OCI-LY1 (cell line): ENCODE data around the gene CELF3.

Source experiments
- H2AFZ ChIP-seq: fragments of 200-600 bp; sonication (generic), shearing (Covaris generic); 2 replicates; pipeline ENCODE4 v1.6.0; 2014; ENCODE audit warnings: antibody characterized with exemption, mild to moderate bottlenecking, low read length
- H3F3A ChIP-seq: fragments of 200-600 bp; sonication (generic), shearing (Covaris generic); 2 replicates; pipeline ENCODE4 v1.6.0; 2014; ENCODE audit warnings: mild to moderate bottlenecking, antibody characterized with exemption, low read length, moderate library complexity; ENCODE audit not compliant: insufficient read depth
- H3K27ac ChIP-seq: fragments of 200-600 bp; sonication (generic); 2 replicates; pipeline ENCODE4 v1.5.1; 2014; ENCODE audit warnings: low read length, mixed run types, mild to moderate bottlenecking, low read depth; ENCODE audit not compliant: poor library complexity, severe bottlenecking
- H3K27me3 ChIP-seq: fragments of 200-600 bp; sonication (generic); 2 replicates; pipeline ENCODE4 v1.6.0; 2014; ENCODE audit warnings: antibody characterized with exemption, mild to moderate bottlenecking, low read length, moderate library complexity; ENCODE audit not compliant: insufficient read depth
- H3K36me3 ChIP-seq: fragments of 200-600 bp; sonication (generic); 2 replicates; pipeline ENCODE4 v1.6.1; 2014; ENCODE audit warnings: mild to moderate bottlenecking, antibody characterized with exemption, low read length, moderate library complexity, mixed read lengths; ENCODE audit not compliant: insufficient read depth
- H3K4me1 ChIP-seq: fragments of 200-600 bp; sonication (generic); 2 replicates; pipeline ENCODE4 v1.5.1; 2014; ENCODE audit warnings: mild to moderate bottlenecking, low read length, moderate library complexity; ENCODE audit not compliant: insufficient read depth, severe bottlenecking
- H3K4me2 ChIP-seq: fragments of 200-600 bp; sonication (generic), shearing (Covaris generic); 2 replicates; pipeline ENCODE4 v1.6.1; 2014; ENCODE audit warnings: low read length
- H3K4me3 ChIP-seq: fragments of 200-600 bp; sonication (generic); 2 replicates; pipeline ENCODE4 v1.5.1; 2014; ENCODE audit warnings: low read length, low read depth, mild to moderate bottlenecking, mixed read lengths; ENCODE audit not compliant: poor library complexity, severe bottlenecking
- H3K79me2 ChIP-seq: fragments of 200-600 bp; shearing (Covaris generic); 2 replicates; pipeline ENCODE4 v1.6.1; 2016; ENCODE audit warnings: mixed run types, low read length, mixed read lengths; ENCODE audit not compliant: insufficient read depth
- H3K9ac ChIP-seq: fragments of 200-600 bp; sonication (generic), shearing (Covaris generic); 2 replicates; pipeline ENCODE4 v1.6.1; 2014; ENCODE audit warnings: mild to moderate bottlenecking, low read length, mixed read lengths
- H3K9me2 ChIP-seq: fragments of 200-600 bp; sonication (generic), shearing (Covaris generic); 2 replicates; pipeline ENCODE4 v1.6.1; 2014; ENCODE audit warnings: low read depth, mild to moderate bottlenecking, low read length, mixed read lengths
- H3K9me3 ChIP-seq: fragments of 200-600 bp; shearing (Covaris generic); 2 replicates; pipeline ENCODE4 v1.6.1; 2014; ENCODE audit warnings: low read length, mixed read lengths
- H4K20me1 ChIP-seq: fragments of 200-600 bp; sonication (generic), shearing (Covaris generic); 2 replicates; pipeline ENCODE4 v1.6.0; 2016; ENCODE audit warnings: mild to moderate bottlenecking, low read length; ENCODE audit not compliant: insufficient read depth
- CTCF ChIP-seq: fragments of 200-600 bp; sonication (generic), shearing (Covaris generic); IDR thresholded peaks from 2 replicates; pipeline ENCODE4 v1.5.1; 2017; ENCODE audit warnings: mild to moderate bottlenecking, antibody characterized with exemption, low read length, moderate library complexity, mixed read lengths
- EZH2 ChIP-seq: fragments of 200-600 bp; sonication (generic), shearing (Covaris generic); IDR thresholded peaks from 2 replicates; pipeline ENCODE4 v1.8.0; 2017; ENCODE audit warnings: borderline replicate concordance, mixed run types, mild to moderate bottlenecking, antibody characterized with exemption, low read length, moderate library complexity, mixed read lengths

Gene CELF3

GRCh38 chr1:151760597-151761385, 44.2 kb upstream of the CELF3 start:
- H3K27me3 ChIP-seq, result no peaks in the 10 kb centered on the region
- H3K36me3 ChIP-seq, result peaks cover 41% of the 10 kb centered on the region
- no peak overlapping the region for H3K4me2 ChIP-seq
- no peaks in the 10 kb centered on the region for H3K79me2 ChIP-seq
- peaks cover 16% of the 10 kb centered on the region for H3K4me1 ChIP-seq
- H3K9ac ChIP-seq, result no peak overlapping the region
- H2AFZ ChIP-seq, result no peak overlapping the region
- H3K9me3 ChIP-seq, result no peaks in the 10 kb centered on the region
- no peaks in the 10 kb centered on the region for H3F3A ChIP-seq
- no peaks in the 10 kb centered on the region for H4K20me1 ChIP-seq
- no peak overlapping the region for H3K27ac ChIP-seq
- no peak overlapping the region for H3K4me3 ChIP-seq
- H3K9me2 ChIP-seq, result no peaks in the 10 kb centered on the region
- TF ChIP-seq EZH2 (no peak), CTCF (no peak)

- Histone ChIP-seq H3F3A (no peaks in the 10 kb centered on the region), H2AFZ (no peak overlapping the region), H3K4me3 (no peak overlapping the region), H3K9me2 (no peaks in the 10 kb centered on the region), H3K79me2 (no peaks in the 10 kb centered on the region), H3K9me3 (no peaks in the 10 kb centered on the region), H3K4me1 (peaks cover 15% of the 10 kb centered on the region), H3K4me2 (no peak overlapping the region), H4K20me1 (no peaks in the 10 kb centered on the region), H3K9ac (no peak overlapping the region), H3K36me3 (peaks cover 41% of the 10 kb centered on the region), H3K27ac (no peak overlapping the region), H3K27me3 (no peaks in the 10 kb centered on the region)
- TF ChIP-seq CTCF (no peak), EZH2 (no peak)
Measured at GRCh38 chr1:151759241-151759640, 42.6 kb upstream of the CELF3 start.

GRCh38 chr1:151756291-151756690, 39.7 kb upstream of the CELF3 start:
- Histone ChIP-seq H3K9me2 (no peaks in the 10 kb centered on the region), H3K4me2 (no peak overlapping the region)

More at GRCh38 chr1:151756291-151756690, 39.7 kb upstream of the CELF3 start:
- Histone ChIP-seq H3K4me1 (no peaks in the 10 kb centered on the region), H3K79me2 (no peaks in the 10 kb centered on the region), H2AFZ (no peak overlapping the region), H3K36me3 (peaks cover 30% of the 10 kb centered on the region), H3K27me3 (no peaks in the 10 kb centered on the region), H3K27ac (no peak overlapping the region), H3K4me3 (no peak overlapping the region), H4K20me1 (no peaks in the 10 kb centered on the region), H3F3A (no peaks in the 10 kb centered on the region), H3K9ac (no peak overlapping the region), H3K9me3 (no peaks in the 10 kb centered on the region)
- no peak for TF ChIP-seq CTCF
- TF ChIP-seq EZH2, result no peak
